PC-9 (cell line): ENCODE data around the gene RIOK3.

ENCODE experiments used
- EZH2 ChIP-seq: fragments of 200-600 bp; sonication (generic); IDR thresholded peaks from 2 replicates; pipeline ENCODE4 v1.8.0; 2017; ENCODE audit warnings: antibody characterized with exemption, low read depth
- TF ChIP-seq, protein P1 (sequence below): fragments of 200-600 bp; sonication (generic); conservative IDR thresholded peaks from 2 replicates; pipeline ENCODE4 v1.6.1; 2017; ENCODE audit warnings: mixed run types, antibody characterized with exemption, mild to moderate bottlenecking, moderate library complexity

DNA sequence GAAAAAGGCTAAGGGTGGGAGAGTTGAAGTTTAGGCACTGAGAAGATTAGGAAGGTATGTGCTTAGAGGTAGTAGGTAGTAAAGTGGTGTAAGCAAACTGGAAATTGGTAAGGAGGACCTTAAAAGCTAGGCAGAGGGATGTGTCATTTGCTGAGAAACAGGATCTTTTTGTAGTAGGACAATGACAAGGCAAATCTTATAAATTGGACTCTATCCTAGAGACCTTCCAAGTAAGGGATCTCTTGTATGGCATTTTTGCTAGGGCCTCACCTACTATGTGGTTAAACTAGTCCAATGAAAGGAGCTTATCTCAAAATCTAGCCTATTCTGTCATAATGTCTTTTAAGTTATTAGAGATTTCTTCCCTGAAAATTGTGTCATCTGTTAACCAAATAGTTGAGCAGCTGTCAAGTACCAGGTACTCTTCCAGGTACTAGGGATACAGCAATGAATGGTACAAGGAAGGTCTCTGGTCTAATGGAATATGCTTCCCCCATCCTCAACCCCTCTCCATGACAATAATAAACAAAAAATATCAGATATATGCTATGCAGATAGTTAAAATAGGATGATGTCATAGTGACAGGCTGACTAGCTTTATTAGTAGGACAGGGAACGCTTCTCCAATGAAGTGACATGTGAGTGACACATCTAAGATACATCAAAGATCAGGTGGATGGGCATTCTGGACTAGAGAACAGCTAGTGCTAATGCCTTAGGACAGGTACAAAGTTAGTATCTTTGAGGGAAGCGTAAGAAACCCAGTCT lies 17.7 kb downstream of the RIOK3 start:
- TF ChIP-seq, protein P1, sequence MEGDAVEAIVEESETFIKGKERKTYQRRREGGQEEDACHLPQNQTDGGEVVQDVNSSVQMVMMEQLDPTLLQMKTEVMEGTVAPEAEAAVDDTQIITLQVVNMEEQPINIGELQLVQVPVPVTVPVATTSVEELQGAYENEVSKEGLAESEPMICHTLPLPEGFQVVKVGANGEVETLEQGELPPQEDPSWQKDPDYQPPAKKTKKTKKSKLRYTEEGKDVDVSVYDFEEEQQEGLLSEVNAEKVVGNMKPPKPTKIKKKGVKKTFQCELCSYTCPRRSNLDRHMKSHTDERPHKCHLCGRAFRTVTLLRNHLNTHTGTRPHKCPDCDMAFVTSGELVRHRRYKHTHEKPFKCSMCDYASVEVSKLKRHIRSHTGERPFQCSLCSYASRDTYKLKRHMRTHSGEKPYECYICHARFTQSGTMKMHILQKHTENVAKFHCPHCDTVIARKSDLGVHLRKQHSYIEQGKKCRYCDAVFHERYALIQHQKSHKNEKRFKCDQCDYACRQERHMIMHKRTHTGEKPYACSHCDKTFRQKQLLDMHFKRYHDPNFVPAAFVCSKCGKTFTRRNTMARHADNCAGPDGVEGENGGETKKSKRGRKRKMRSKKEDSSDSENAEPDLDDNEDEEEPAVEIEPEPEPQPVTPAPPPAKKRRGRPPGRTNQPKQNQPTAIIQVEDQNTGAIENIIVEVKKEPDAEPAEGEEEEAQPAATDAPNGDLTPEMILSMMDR = no peak
- TF ChIP-seq EZH2 = no peak
